ENCODE measurements around the gene CPSF4.

CPSF4 gene

DNA sequence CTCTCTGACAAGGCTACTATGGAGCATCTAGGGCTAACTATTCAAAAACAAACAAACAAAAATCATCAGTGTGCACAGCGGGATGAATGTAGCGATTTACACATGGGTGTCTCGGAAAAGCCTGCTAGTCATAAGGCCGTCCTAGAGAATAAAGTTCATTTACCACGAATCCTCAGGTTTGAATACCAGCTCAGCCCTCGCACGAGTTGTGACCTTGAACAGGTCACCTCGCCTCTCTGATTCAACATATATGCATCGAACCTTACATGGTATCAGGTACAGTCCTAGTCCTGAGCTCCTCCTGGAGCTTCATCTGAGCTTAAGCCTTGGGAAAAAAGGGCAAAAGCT lies 26.7 kb downstream of the CPSF4 start:
- TF ChIP-seq, protein P1, sequence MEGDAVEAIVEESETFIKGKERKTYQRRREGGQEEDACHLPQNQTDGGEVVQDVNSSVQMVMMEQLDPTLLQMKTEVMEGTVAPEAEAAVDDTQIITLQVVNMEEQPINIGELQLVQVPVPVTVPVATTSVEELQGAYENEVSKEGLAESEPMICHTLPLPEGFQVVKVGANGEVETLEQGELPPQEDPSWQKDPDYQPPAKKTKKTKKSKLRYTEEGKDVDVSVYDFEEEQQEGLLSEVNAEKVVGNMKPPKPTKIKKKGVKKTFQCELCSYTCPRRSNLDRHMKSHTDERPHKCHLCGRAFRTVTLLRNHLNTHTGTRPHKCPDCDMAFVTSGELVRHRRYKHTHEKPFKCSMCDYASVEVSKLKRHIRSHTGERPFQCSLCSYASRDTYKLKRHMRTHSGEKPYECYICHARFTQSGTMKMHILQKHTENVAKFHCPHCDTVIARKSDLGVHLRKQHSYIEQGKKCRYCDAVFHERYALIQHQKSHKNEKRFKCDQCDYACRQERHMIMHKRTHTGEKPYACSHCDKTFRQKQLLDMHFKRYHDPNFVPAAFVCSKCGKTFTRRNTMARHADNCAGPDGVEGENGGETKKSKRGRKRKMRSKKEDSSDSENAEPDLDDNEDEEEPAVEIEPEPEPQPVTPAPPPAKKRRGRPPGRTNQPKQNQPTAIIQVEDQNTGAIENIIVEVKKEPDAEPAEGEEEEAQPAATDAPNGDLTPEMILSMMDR (IDR thresholded peaks at IDR 0.05; ENCODE audit: insufficient read depth, low read depth, low read length, missing control alignments) = no peak
- DNase-seq (ENCODE audit: low read depth) = no peak
- peak overlapping the region; percentile 87 for H3K4me3 ChIP-seq (ENCODE audit: low read length)

DNA sequence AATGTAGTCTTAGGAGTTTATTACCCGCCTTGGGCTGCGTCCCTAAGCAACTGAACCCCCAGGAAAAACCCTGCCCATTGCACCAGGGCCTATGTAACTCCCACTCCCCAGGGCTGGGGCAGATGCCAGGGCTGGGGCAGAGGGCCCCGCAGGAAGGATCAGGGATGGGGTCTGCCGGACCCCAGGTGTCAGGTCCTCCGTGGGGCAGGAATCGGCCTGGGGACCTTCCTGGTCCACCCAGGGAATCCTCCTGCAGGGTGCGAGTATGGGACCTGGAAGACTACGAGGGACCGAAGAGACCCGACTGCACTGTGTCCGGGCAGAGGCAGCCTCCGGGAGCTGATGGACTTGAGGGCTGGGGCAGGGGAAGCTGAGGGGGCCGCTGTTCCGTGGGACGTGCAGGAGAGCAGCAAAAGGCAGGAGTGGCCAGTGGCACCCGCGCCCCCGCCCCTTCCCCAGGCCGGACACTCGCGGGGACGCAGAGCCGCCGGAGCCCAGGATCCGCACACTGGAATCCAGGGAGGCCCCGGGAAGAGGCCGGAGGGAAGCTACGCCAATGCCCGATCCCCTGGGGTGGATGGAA lies 29.7 kb downstream of the CPSF4 start:
- no peak for DNase-seq (ENCODE audit: low read depth)
- no peak overlapping the region for H3K4me3 ChIP-seq (ENCODE audit: low read length)
- TF ChIP-seq, protein P1 (IDR thresholded peaks at IDR 0.05; ENCODE audit: insufficient read depth, low read depth, low read length, missing control alignments) = no peak

DNA sequence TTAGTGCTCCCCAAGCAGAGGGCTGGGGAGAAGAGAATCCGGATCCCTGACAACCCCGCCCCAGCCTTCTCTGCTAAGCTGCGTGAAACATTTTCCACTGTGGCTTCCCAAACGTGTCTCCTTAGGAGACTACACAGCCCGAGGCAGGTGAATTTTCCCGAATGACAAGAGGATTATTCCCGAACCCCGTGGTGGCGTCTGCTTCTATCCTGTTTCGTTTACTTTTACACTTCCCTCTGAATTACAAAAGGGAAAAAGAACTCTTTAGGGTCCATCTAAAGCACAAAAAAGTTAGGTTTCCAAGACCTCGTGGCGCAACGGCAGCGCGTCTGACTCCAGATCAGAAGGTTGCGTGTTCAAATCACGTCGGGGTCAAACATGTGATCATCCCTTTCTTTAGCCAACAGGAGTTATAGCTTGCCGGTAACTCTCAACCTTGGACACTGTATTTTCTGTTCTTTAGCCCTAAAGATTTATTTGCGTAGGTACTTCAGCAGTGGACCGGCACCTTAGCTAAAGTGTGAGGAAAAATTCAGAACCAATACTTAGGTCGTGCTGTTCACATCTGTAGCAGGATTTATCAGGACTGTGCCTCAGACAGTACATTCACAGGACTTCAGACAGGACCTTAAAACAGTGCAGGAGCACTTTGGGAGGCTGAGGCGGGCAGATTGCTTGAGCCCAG lies 30.8 kb downstream of the CPSF4 start:
- TF ChIP-seq, protein P1 (IDR thresholded peaks at IDR 0.05; ENCODE audit: insufficient read depth, low read depth, low read length, missing control alignments) = no peak
- DNase-seq (ENCODE audit: low read depth) = no peak
- H3K4me3 ChIP-seq (ENCODE audit: low read length) = no peak overlapping the region

DNA sequence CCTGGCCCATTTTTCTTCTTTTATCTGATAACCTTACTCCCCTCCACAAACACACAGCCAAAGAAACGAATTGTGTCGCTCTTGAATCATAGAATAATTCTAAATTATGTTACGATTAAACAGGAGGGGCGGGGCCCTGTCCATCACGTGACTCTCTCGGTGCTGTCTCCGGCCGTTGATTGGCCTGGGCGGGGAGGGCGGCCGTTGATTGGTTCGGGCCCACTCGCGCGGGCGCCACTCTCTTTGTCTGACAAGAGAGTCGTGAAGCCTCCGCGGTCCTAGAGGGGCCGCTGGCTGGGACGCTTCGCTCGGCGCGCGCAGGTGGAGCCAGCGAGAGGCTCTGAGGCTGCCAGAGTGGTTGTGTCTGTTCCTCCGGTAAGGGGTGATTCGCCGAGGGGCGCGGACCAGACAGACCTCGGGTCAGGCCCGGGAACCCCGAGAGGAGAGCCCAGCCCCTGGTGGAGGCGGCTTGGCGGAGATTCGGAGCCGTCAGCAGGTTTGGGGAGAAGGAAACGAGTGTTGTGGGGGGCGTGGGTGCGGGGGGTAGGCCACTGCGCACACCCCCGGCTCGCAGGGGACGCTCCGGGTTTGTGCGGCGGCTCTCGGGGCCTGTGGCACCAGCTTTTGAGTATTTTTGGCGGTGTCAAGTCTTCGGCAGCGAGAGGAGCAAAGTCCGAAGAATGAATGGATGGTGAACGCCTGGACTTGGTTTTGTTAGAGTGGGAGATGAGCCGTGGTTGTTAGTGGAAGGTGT lies 34.0 kb downstream of the CPSF4 start, which contains the start of gene ZNF789:
Gene ZNF789, plus strand, starts transcription at position 330 of the 754 bp plus-strand sequence. CDS start 3,567 bp downstream, outside the sequence.
- H3K4me3 ChIP-seq (ENCODE audit: low read length) = peak within 1 kb of the TSS; percentile 55
- TF ChIP-seq, protein P1 (IDR thresholded peaks at IDR 0.05; ENCODE audit: insufficient read depth, low read depth, low read length, missing control alignments) = no peak
- DNase-seq (ENCODE audit: low read depth) = peak; percentile 99

DNA sequence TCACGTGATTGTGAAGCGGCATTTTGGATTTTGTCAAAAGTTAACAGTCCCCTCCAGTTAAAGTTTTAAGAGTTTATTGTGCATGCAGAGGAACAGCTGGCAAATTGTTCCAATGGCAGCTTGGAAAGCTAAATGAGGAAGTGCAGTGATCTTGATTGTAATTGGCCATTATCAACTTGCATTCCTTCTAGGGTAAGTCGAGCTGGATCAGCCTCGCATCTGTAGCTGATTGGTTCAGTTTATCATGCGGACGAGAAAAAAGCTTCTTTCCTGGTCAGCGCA lies 34.5 kb downstream of the CPSF4 start:
- peak overlapping the region; percentile 55 for H3K4me3 ChIP-seq (ENCODE audit: low read length)
- TF ChIP-seq, protein P1 (IDR thresholded peaks at IDR 0.05; ENCODE audit: insufficient read depth, low read depth, low read length, missing control alignments) = no peak
- peak; percentile 82 for DNase-seq (ENCODE audit: low read depth)

DNA sequence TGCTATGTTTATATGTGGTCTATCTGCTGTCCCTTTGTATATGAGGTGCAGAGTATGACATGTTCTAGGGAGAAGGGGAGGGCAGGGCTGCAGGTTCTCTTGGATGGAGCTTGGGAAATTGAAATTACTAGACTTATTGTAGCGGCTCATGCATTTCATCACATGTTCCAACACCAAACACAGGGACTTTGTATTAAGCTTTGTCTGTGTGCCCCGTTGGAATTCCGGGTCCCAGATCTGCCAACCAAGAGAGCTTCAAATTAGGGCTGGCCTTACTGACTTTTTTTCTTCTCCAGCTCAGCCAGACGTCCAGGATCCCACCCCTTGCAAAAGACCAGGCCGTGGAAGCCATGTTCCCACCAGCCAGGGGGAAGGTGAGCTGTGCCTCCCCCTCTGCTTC lies 37.4 kb downstream of the CPSF4 start:
- TF ChIP-seq, protein P1 (IDR thresholded peaks at IDR 0.05; ENCODE audit: insufficient read depth, low read depth, low read length, missing control alignments) = no peak
- DNase-seq (ENCODE audit: low read depth) = no peak
- H3K4me3 ChIP-seq (ENCODE audit: low read length) = no peak overlapping the region
